Measurements from ENCODE around the gene CCDC187.

The CCDC187 gene

GRCh38 chr9:136244969-136245218, 59.0 kb downstream of the CCDC187 start:
- TF ChIP-seq GATA2 (IDR thresholded peaks at IDR 0.05; ENCODE audit: low read depth, low read length) (no peak), GATA3 (IDR thresholded peaks at IDR 0.05; ENCODE audit: low read depth, low read length) (no peak)

GRCh38 chr9:136244122-136244968, 59.5 kb downstream of the CCDC187 start:
- no peak for TF ChIP-seq GATA3 (IDR thresholded peaks at IDR 0.05; ENCODE audit: low read depth, low read length)
- TF ChIP-seq GATA2 (IDR thresholded peaks at IDR 0.05; ENCODE audit: low read depth, low read length) = no peak

GRCh38 chr9:136243631-136244030, 60.3 kb downstream of the CCDC187 start:
- TF ChIP-seq GATA3 (IDR thresholded peaks at IDR 0.05; ENCODE audit: low read depth, low read length) (no peak), GATA2 (IDR thresholded peaks at IDR 0.05; ENCODE audit: low read depth, low read length) (no peak)

GRCh38 chr9:136242918-136243525, 60.9 kb downstream of the CCDC187 start:
- TF ChIP-seq GATA2 (IDR thresholded peaks at IDR 0.05; ENCODE audit: low read depth, low read length) (no peak), GATA3 (IDR thresholded peaks at IDR 0.05; ENCODE audit: low read depth, low read length) (no peak)

GRCh38 chr9:136242248-136242647, 61.6 kb downstream of the CCDC187 start:
- no peak for TF ChIP-seq GATA3 (IDR thresholded peaks at IDR 0.05; ENCODE audit: low read depth, low read length)
- TF ChIP-seq GATA2 (IDR thresholded peaks at IDR 0.05; ENCODE audit: low read depth, low read length) = no peak

- TF ChIP-seq GATA2 (IDR thresholded peaks at IDR 0.05; ENCODE audit: low read depth, low read length) (no peak), GATA3 (IDR thresholded peaks at IDR 0.05; ENCODE audit: low read depth, low read length) (no peak)
Observed at GRCh38 chr9:136241542-136241941, 62.4 kb downstream of the CCDC187 start.

- no peak for TF ChIP-seq GATA3 (IDR thresholded peaks at IDR 0.05; ENCODE audit: low read depth, low read length)
Observed at GRCh38 chr9:136240941-136241340, 63.0 kb downstream of the CCDC187 start.

GRCh38 chr9:136239983-136240330, 63.9 kb downstream of the CCDC187 start:
- no peak for TF ChIP-seq GATA2 (IDR thresholded peaks at IDR 0.05; ENCODE audit: low read depth, low read length)
- TF ChIP-seq GATA3 (IDR thresholded peaks at IDR 0.05; ENCODE audit: low read depth, low read length) = no peak

GRCh38 chr9:136239135-136239982, 64.5 kb downstream of the CCDC187 start:
- TF ChIP-seq GATA2 (IDR thresholded peaks at IDR 0.05; ENCODE audit: low read depth, low read length) = no peak
- TF ChIP-seq GATA3 (IDR thresholded peaks at IDR 0.05; ENCODE audit: low read depth, low read length) = no peak

GRCh38 chr9:136238342-136238732, 65.6 kb downstream of the CCDC187 start:
- TF ChIP-seq GATA2 (IDR thresholded peaks at IDR 0.05; ENCODE audit: low read depth, low read length) (no peak), GATA3 (IDR thresholded peaks at IDR 0.05; ENCODE audit: low read depth, low read length) (no peak)

GRCh38 chr9:136237486-136238341, 66.2 kb downstream of the CCDC187 start:
- TF ChIP-seq GATA3 (IDR thresholded peaks at IDR 0.05; ENCODE audit: low read depth, low read length) = no peak
- TF ChIP-seq GATA2 (IDR thresholded peaks at IDR 0.05; ENCODE audit: low read depth, low read length) = no peak

GRCh38 chr9:136235709-136236455, 68.0 kb downstream of the CCDC187 start:
- TF ChIP-seq GATA2 (IDR thresholded peaks at IDR 0.05; ENCODE audit: low read depth, low read length) (no peak), GATA3 (IDR thresholded peaks at IDR 0.05; ENCODE audit: low read depth, low read length) (no peak)

- no peak for TF ChIP-seq GATA2 (IDR thresholded peaks at IDR 0.05; ENCODE audit: low read depth, low read length)
- TF ChIP-seq GATA3 (IDR thresholded peaks at IDR 0.05; ENCODE audit: low read depth, low read length) = no peak
Observed at GRCh38 chr9:136235171-136235570, 68.7 kb downstream of the CCDC187 start.
